H1 (cell line): ENCODE results near the gene CAPS2. TPM values are rescaled to one million over a fixed set of nuclear protein-coding genes. Genes with fewer than 3 reads are reported as not detected.

Experiments used
- CTCF ChIA-PET: fragments of 300-600 bp; sonication (Branson Sonifier 250); formaldehyde crosslinking; loops from one replicate; lab custom pipeline; 2021; ENCODE audit not compliant: partially characterized antibody; lab: Charles Lee
- POLR2A ChIA-PET: fragments of 300-600 bp; sonication (Branson Sonifier 250); formaldehyde crosslinking; loops from one replicate; lab custom pipeline; 2021; ENCODE audit warnings: inconsistent platforms; ENCODE audit not compliant: partially characterized antibody; lab: Charles Lee
- DNase-seq, 2 experiments: peaks; one replicate each; pipeline versions ENCODE4 v3.0.0 to v3.0.0-alpha.2; 2010 to 2022; ENCODE audit warnings: low spot score in 2 of 2, low read depth in 1 of 2, mixed read lengths in 1 of 2
- FAIRE-seq: peaks from 2 replicates; lab custom pipeline; 2011; peaks lifted over from hg19 to GRCh38; lab: Jason Lieb, UNC
- H2AFZ ChIP-seq: 2 replicates; pipeline ENCODE4 v1.8.1; 2012; ENCODE audit warnings: low read length, inconsistent platforms
- H2AK5ac ChIP-seq: 2 replicates; pipeline ENCODE4 v1.6.1; 2013; ENCODE audit warnings: low read depth, low read length
- H2BK120ac ChIP-seq: replicated peaks from 2 replicates; pipeline ENCODE3; 2013; ENCODE audit warnings: low read depth, low read length, inconsistent platforms
- H2BK12ac ChIP-seq: 2 replicates; pipeline ENCODE4 v1.6.1; 2013; ENCODE audit warnings: low read depth, low read length
- H2BK15ac ChIP-seq: 2 replicates; pipeline ENCODE4 v1.6.1; 2013; ENCODE audit warnings: low read length
- H2BK20ac ChIP-seq: 2 replicates; pipeline ENCODE4 v1.6.1; 2013; ENCODE audit warnings: low read length
- H2BK5ac ChIP-seq: 2 replicates; pipeline ENCODE4 v1.6.1; 2013; ENCODE audit warnings: low read depth, low read length
- H3K14ac ChIP-seq: 2 replicates; pipeline ENCODE4 v1.6.1; 2013; ENCODE audit warnings: inconsistent platforms; ENCODE audit not compliant: insufficient read length
- H3K18ac ChIP-seq: 2 replicates; pipeline ENCODE4 v1.6.1; 2013; ENCODE audit warnings: low read length; ENCODE audit errors: extremely low read depth
- H3K23ac ChIP-seq: 2 replicates; pipeline ENCODE4 v1.6.1; 2013; ENCODE audit warnings: inconsistent platforms; ENCODE audit not compliant: insufficient read length
- H3K23me2 ChIP-seq: 2 replicates; pipeline ENCODE4 v1.6.1; 2013; ENCODE audit warnings: low read depth, low read length
- H3K27ac ChIP-seq: 2 replicates; pipeline ENCODE4 v1.6.1; 2011; ENCODE audit warnings: low read depth, low read length, inconsistent platforms
- H3K27me3 ChIP-seq, 4 experiments: replicated peaks in 1 of 4; 1 replicate in 1 of 4; 2 replicates in 3 of 4; pipeline versions ENCODE4 v1.6.1 to v1.8.1; 2011 to 2013; ENCODE audit warnings: low read length in 3 of 4, mild to moderate bottlenecking in 3 of 4, inconsistent platforms in 2 of 4, mixed read lengths in 2 of 4, moderate library complexity in 1 of 4; ENCODE audit not compliant: control insufficient read depth in 3 of 4, insufficient read depth in 3 of 4; ENCODE audit errors: extremely low read depth in 1 of 4
- H3K36me3 ChIP-seq, 4 experiments: 2 replicates each; pipeline versions ENCODE4 v1.6.1 to v1.8.1; 2011 to 2013; ENCODE audit warnings: mild to moderate bottlenecking in 4 of 4, low read length in 3 of 4, moderate library complexity in 2 of 4, control low read depth in 1 of 4, inconsistent platforms in 1 of 4; ENCODE audit not compliant: insufficient read depth in 4 of 4, control insufficient read depth in 2 of 4
- H3K4ac ChIP-seq: replicated peaks from 2 replicates; pipeline ENCODE3; 2013; ENCODE audit warnings: low read length, low read depth, mixed read lengths, inconsistent platforms; ENCODE audit not compliant: insufficient read length
- H3K4me1 ChIP-seq, 4 experiments: replicated peaks in 1 of 4; 1 replicate in 1 of 4; 2 replicates in 3 of 4; pipeline versions ENCODE4 v1.6.1 to v1.8.1; 2011 to 2013; ENCODE audit warnings: low read length in 3 of 4, inconsistent platforms in 2 of 4, mixed read lengths in 1 of 4; ENCODE audit not compliant: insufficient read depth in 4 of 4, control insufficient read depth in 3 of 4
- H3K4me2 ChIP-seq, 2 experiments: 2 replicates each; pipeline versions ENCODE4 v1.6.1 to v1.8.1; 2011 to 2013; ENCODE audit warnings: low read depth in 2 of 2, low read length in 2 of 2, control low read depth in 1 of 2, inconsistent platforms in 1 of 2, mild to moderate bottlenecking in 1 of 2; ENCODE audit not compliant: insufficient read depth in 1 of 2
- H3K4me3 ChIP-seq, 4 experiments: fragments of 200-600, 300-600 bp in 1 of 4; sonication (generic), shearing (Covaris generic), sonication (Bioruptor Twin) in 1 of 4; 2 replicates each; pipeline versions ENCODE4 v1.5.1 to v1.8.1; 2011 to 2016; ENCODE audit warnings: low read length in 4 of 4, low read depth in 3 of 4, control low read depth in 2 of 4, inconsistent platforms in 2 of 4, mild to moderate bottlenecking in 2 of 4, mixed read lengths in 1 of 4, moderate library complexity in 1 of 4; ENCODE audit not compliant: insufficient read depth in 2 of 4; ENCODE audit errors: extremely low read depth in 1 of 4
- H3K56ac ChIP-seq: replicated peaks from 2 replicates; pipeline ENCODE3; 2013; ENCODE audit warnings: low read depth, mild to moderate bottlenecking, mixed read lengths, low read length, inconsistent platforms; ENCODE audit not compliant: insufficient read length
- H3K79me1 ChIP-seq: 2 replicates; pipeline ENCODE4 v1.6.1; 2013; ENCODE audit warnings: low read depth, low read length, control low read depth
- H3K79me2 ChIP-seq, 2 experiments: 2 replicates each; pipeline versions ENCODE4 v1.6.1 to v1.8.1; 2012 to 2013; ENCODE audit warnings: low read length in 2 of 2, mild to moderate bottlenecking in 2 of 2, inconsistent platforms in 1 of 2; ENCODE audit not compliant: insufficient read depth in 2 of 2, control insufficient read depth in 1 of 2
- H3K9ac ChIP-seq, 4 experiments: replicated peaks in 1 of 4; 1 replicate in 1 of 4; 2 replicates in 3 of 4; pipeline versions ENCODE4 v1.6.1 to v1.8.1; 2011 to 2013; ENCODE audit warnings: low read depth in 3 of 4, low read length in 3 of 4, control low read depth in 2 of 4, mild to moderate bottlenecking in 2 of 4, moderate library complexity in 2 of 4, inconsistent platforms in 1 of 4; ENCODE audit errors: extremely low read depth in 1 of 4
- H3K9me3 ChIP-seq, 2 experiments: 2 replicates each; pipeline versions ENCODE4 v1.6.1 to v1.8.1; 2012 to 2013; ENCODE audit warnings: mild to moderate bottlenecking in 2 of 2, moderate library complexity in 2 of 2, control low read depth in 1 of 2, inconsistent platforms in 1 of 2, low read depth in 1 of 2, low read length in 1 of 2, mixed read lengths in 1 of 2; ENCODE audit not compliant: insufficient read depth in 2 of 2
- H4K20me1 ChIP-seq, 2 experiments: replicated peaks in 1 of 2; 2 replicates each; pipeline versions ENCODE3 to v1.8.1; 2011 to 2013; ENCODE audit warnings: inconsistent platforms in 2 of 2, low read length in 2 of 2, mild to moderate bottlenecking in 1 of 2; ENCODE audit not compliant: insufficient read depth in 2 of 2, control insufficient read depth in 1 of 2
- H4K5ac ChIP-seq: 2 replicates; pipeline ENCODE4 v1.6.1; 2013; ENCODE audit warnings: low read length, low read depth, mixed read lengths, inconsistent platforms; ENCODE audit not compliant: insufficient read length
- H4K8ac ChIP-seq: 2 replicates; pipeline ENCODE4 v1.8.0; 2013; ENCODE audit warnings: mild to moderate bottlenecking, moderate library complexity, low read length, inconsistent platforms; ENCODE audit not compliant: insufficient read depth; ENCODE audit errors: extremely low read depth
- H4K91ac ChIP-seq: replicated peaks from 2 replicates; pipeline ENCODE3; 2013; ENCODE audit warnings: low read length, mixed read lengths, inconsistent platforms; ENCODE audit not compliant: insufficient read length
- GABPA ChIP-seq: IDR thresholded peaks from 2 replicates; pipeline ENCODE4 v1.6.1; 2011; ENCODE audit warnings: mild to moderate bottlenecking, low read length, moderate library complexity, borderline replicate concordance; ENCODE audit not compliant: insufficient read depth
- KDM1A ChIP-seq: fragments of 200-600, 300-600 bp; sonication (generic); IDR thresholded peaks from 2 replicates; pipeline ENCODE4 v1.7.1; 2016; ENCODE audit warnings: mild to moderate bottlenecking, low read length, borderline replicate concordance
- RXRA ChIP-seq: IDR thresholded peaks from 2 replicates; pipeline ENCODE4 v1.6.1; 2011; ENCODE audit warnings: low read depth, mild to moderate bottlenecking, low read length, moderate library complexity; ENCODE audit not compliant: insufficient read depth
- SIN3A ChIP-seq, 2 experiments: IDR thresholded peaks in 1 of 2; conservative IDR thresholded peaks in 1 of 2; 2 replicates each; pipeline ENCODE4 v1.6.1; 2011 to 2012; ENCODE audit warnings: low read length in 2 of 2, improper control_type of control experiment in 1 of 2, low read depth in 1 of 2, mild to moderate bottlenecking in 1 of 2
- WGBS, 2 experiments: shearing (Covaris generic) in 1 of 2; methylation state at CpG; one replicate each; pipeline versions ENCODE4 v1.1.6 to v1.1.7; 2013 to 2015; ENCODE audit warnings: low lambda C conversion rate in 2 of 2, mixed read lengths in 2 of 2, inconsistent platforms in 1 of 2, low coverage in 1 of 2, missing lambda C conversion rate in 1 of 2; ENCODE audit not compliant: insufficient replicate concordance in 2 of 2, insufficient coverage in 1 of 2, insufficient read length in 1 of 2; ENCODE audit errors: extremely low coverage in 1 of 2, missing lambda C conversion rate in 1 of 2; 5-methylcytosine and 5-hydroxymethylcytosine counted together
- polyA plus RNA-seq, 7 experiments: library from polyadenylated mRNA; depleted of rRNA in 3 of 7; stranded (reverse) in 5 of 7; unstranded in 2 of 7; fragments of >200 nt in 5 of 7; fragments of 200-250 nt in 2 of 7; gene quantifications; 1 replicate in 5 of 7; 2 replicates in 1 of 7; 4 replicates in 1 of 7; pipeline versions ENCODE4 v1.2.1 to v1.2.3, GENCODE V29; 2011 to 2013; ENCODE audit warnings: missing spikeins in 2 of 7, mixed read lengths in 2 of 7
- total RNA-seq: library from RNA; stranded (reverse); fragmentation: NEBNext Ultra II Directional; extraction: Animal tissue kit (Norgen Biotek cat#: 25700); gene quantifications from 2 replicates; pipeline ENCODE4 v1.2.1, GENCODE V29; 2021

Gene CAPS2
- total and polyA plus RNA-seq, 2 of the 8 experiments (the other 6 are each of a cell fraction or from before 2014, with no cell fraction given): 2.3 to 3.8 TPM

DNA sequence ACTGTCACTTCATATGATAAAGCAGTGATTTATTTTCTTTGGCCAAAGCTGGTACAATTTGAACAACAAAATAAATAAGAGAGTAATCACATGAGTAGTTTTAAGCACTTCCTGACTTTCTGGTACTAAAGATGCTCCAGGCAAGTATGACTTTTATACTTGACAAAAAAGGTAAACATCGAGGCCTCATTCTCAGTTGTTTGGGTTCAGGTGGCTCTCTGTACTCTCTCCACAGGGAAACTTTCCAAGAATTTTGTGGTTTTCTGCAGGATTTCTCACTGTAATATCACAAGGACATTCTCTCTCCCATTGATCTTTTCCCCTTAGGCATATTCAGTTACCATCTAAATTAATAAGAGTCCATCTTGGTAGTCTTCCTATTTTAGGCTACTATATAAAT, 93.9 kb downstream of the CAPS2 start:
- Histone ChIP-seq H2BK120ac (no peak overlapping the region), H3K27ac (no peak overlapping the region), H4K5ac (no peak overlapping the region), H3K79me1 (no peaks in the 10 kb centered on the region), H3K4ac (no peak overlapping the region), H4K8ac (no peak overlapping the region), H4K91ac (no peak overlapping the region), H3K14ac (no peak overlapping the region), H2BK5ac (no peak overlapping the region), H3K27me3 (no peaks in the 10 kb centered on the region), H3K56ac (no peak overlapping the region), H3K4me2 (no peak overlapping the region), H2BK20ac (no peak overlapping the region), H3K9me3 (no peaks in the 10 kb centered on the region), H2AFZ (no peak overlapping the region), H3K18ac (no peak overlapping the region), H3K4me3 (no peak overlapping the region), H3K79me2 (no peaks in the 10 kb centered on the region), H3K36me3 (no peaks in the 10 kb centered on the region), H4K20me1 (no peaks in the 10 kb centered on the region), H2AK5ac (no peak overlapping the region), H3K23me2 (no peaks in the 10 kb centered on the region), H2BK15ac (no peak overlapping the region), H3K23ac (no peak overlapping the region)
- ChIA-PET CTCF (interaction anchor here (0.8 kb wide), 1 partner anchor 54 kb away, joined by 3 read pairs; no protein-coding TSS in a partner anchor), POLR2A (no interaction called here)
- FAIRE-seq: no peak
- DNase-seq: no peak
- TF ChIP-seq KDM1A (no peak), GABPA (no peak), SIN3A (conservative IDR thresholded peaks at IDR 0.05 in 1 of 2, IDR thresholded peaks at IDR 0.05 in 1 of 2; ENCODE audit: low read depth in 1 of 2, low read length in 2 of 2) (no peak), RXRA (no peak)
- TF ChIP-seq, all 59 proteins: peak for 0
- Histone ChIP-seq H2BK12ac (no peak overlapping the region), H3K9ac (no peak overlapping the region), H3K4me1 (no peaks in the 10 kb centered on the region)
- WGBS, 2 experiments: 91% methylated on average over 1 of the region's 1 CpG; no CpG with 5 or more reads in 1 of the 2 experiments
